ENCODE data around the gene GUCY1A2. TPM values are rescaled to one million over a fixed set of nuclear protein-coding genes. Genes with fewer than 3 reads are reported as not detected.

Gene GUCY1A2
- total RNA-seq, 4 donors from 2014 or later = 3.6 to 8.0 (median 4.0) TPM

GRCh38 chr11:106974831-106975230 is 43.4 kb downstream of the GUCY1A2 start:
- DNase-seq (ENCODE audit: low spot score in 2 of 2) = no peak
- no peaks in the 10 kb centered on the region for H3K9me3 ChIP-seq
- no peak for TF ChIP-seq POLR2A (IDR thresholded peaks at IDR 0.05)
- no peak for TF ChIP-seq CTCF (IDR thresholded peaks at IDR 0.05)
- no peak for TF ChIP-seq EP300 (IDR thresholded peaks at IDR 0.05)
- H3K27ac ChIP-seq = no peak overlapping the region
- no peaks in the 10 kb centered on the region for H3K36me3 ChIP-seq
- H3K4me1 ChIP-seq = no peaks in the 10 kb centered on the region
- no peak overlapping the region for H3K4me3 ChIP-seq
- H3K27me3 ChIP-seq = no peaks in the 10 kb centered on the region

GRCh38 chr11:106971864-106972263 is 46.4 kb downstream of the GUCY1A2 start:
- Histone ChIP-seq H3K27ac (no peak overlapping the region), H3K9me3 (no peaks in the 10 kb centered on the region), H3K27me3 (no peaks in the 10 kb centered on the region), H3K4me1 (peaks cover 0 to 5% (median 0%) of the 10 kb centered on the region in 4 donors), H3K4me3 (no peak overlapping the region), H3K36me3 (no peaks in the 10 kb centered on the region)
- TF ChIP-seq CTCF (IDR thresholded peaks at IDR 0.05) = no peak
- TF ChIP-seq EP300 (IDR thresholded peaks at IDR 0.05) = no peak
- TF ChIP-seq POLR2A (IDR thresholded peaks at IDR 0.05) = no peak
- no peak for DNase-seq (ENCODE audit: low spot score in 2 of 2)

GRCh38 chr11:106969644-106970355 is 48.5 kb downstream of the GUCY1A2 start:
- no peak overlapping the region for H3K4me3 ChIP-seq
- 24 to 35% methylated on average over 1 of the region's 1 CpG for WGBS, 2 donors
- no peaks in the 10 kb centered on the region for H3K36me3 ChIP-seq
- no peak overlapping the region for H3K27ac ChIP-seq
- TF ChIP-seq POLR2A (IDR thresholded peaks at IDR 0.05) (no peak), EP300 (IDR thresholded peaks at IDR 0.05) (no peak), CTCF (IDR thresholded peaks at IDR 0.05) (no peak)
- H3K27me3 ChIP-seq = no peaks in the 10 kb centered on the region
- DNase-seq (ENCODE audit: low spot score in 2 of 2) = no peak
- H3K9me3 ChIP-seq = no peaks in the 10 kb centered on the region
- H3K4me1 ChIP-seq = peaks cover 0 to 5% (median 0%) of the 10 kb centered on the region in 4 donors

- no peak for TF ChIP-seq POLR2A (IDR thresholded peaks at IDR 0.05)
- TF ChIP-seq CTCF (IDR thresholded peaks at IDR 0.05) = no peak
- TF ChIP-seq EP300 (IDR thresholded peaks at IDR 0.05) = no peak
- WGBS, 2 donors = 92 to 93% methylated on average over 2 of the region's 2 CpGs
Observed at GRCh38 chr11:106962995-106963394, 55.3 kb downstream of the GUCY1A2 start.

GRCh38 chr11:106961518-106961917 is 56.8 kb downstream of the GUCY1A2 start:
- Histone ChIP-seq H3K9me3 (no peaks in the 10 kb centered on the region), H3K4me3 (no peak overlapping the region), H3K27me3 (no peaks in the 10 kb centered on the region), H3K27ac (no peak overlapping the region), H3K36me3 (no peaks in the 10 kb centered on the region), H3K4me1 (peaks cover 0 to 14% (median 0%) of the 10 kb centered on the region in 4 donors)
- 11 to 18% methylated on average over 1 of the region's 1 CpG for WGBS, 2 donors
- TF ChIP-seq EP300 (IDR thresholded peaks at IDR 0.05) (no peak), POLR2A (IDR thresholded peaks at IDR 0.05) (no peak), CTCF (IDR thresholded peaks at IDR 0.05) (no peak)
- DNase-seq (ENCODE audit: low spot score in 2 of 2) = no peak

More at GRCh38 chr11:106962995-106963394, 55.3 kb downstream of the GUCY1A2 start:
- H3K4me1 ChIP-seq = peaks cover 0 to 14% (median 0%) of the 10 kb centered on the region in 4 donors
- no peak for DNase-seq (ENCODE audit: low spot score in 2 of 2)
- H3K9me3 ChIP-seq = no peaks in the 10 kb centered on the region
- H3K27me3 ChIP-seq = no peaks in the 10 kb centered on the region
- H3K4me3 ChIP-seq = no peak overlapping the region
- no peak overlapping the region for H3K27ac ChIP-seq
- no peaks in the 10 kb centered on the region for H3K36me3 ChIP-seq
